B cell (primary cell): Measurements from ENCODE around the gene FAM184B.

Experiments
- EZH2 ChIP-seq: IDR thresholded peaks from 2 replicates; pipeline ENCODE4 v1.6.1; 2012; ENCODE audit warnings: borderline replicate concordance, low read depth, mild to moderate bottlenecking, moderate library complexity, low read length; ENCODE audit not compliant: insufficient read depth, poor library complexity, severe bottlenecking
- TF ChIP-seq, protein P1 (sequence below): fragments of 200-600 bp; IDR thresholded peaks from one replicate; pipeline ENCODE4 v1.8.0; 2022; ENCODE audit warnings: antibody characterized with exemption, mild to moderate bottlenecking

DNA sequence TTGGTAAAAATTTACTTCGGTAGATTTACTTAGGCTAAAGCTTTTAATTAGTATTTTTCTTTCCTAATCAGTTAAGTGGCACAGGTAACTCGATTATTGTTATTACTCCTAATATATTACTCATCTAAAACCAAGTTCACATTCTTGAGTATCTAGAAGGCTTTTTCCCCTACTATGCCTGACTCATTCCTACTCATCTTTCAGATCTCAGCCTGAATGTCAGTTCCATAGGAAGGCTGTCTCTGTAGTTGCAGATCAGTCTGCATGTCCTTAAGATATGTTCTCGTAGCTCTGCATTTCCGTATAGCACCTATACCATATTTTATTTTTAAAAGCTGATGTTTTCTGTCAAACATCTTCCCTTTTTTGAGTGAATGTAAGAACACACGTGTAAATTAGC, 5.9 kb upstream of the FAM184B start:
- TF ChIP-seq, protein P1, sequence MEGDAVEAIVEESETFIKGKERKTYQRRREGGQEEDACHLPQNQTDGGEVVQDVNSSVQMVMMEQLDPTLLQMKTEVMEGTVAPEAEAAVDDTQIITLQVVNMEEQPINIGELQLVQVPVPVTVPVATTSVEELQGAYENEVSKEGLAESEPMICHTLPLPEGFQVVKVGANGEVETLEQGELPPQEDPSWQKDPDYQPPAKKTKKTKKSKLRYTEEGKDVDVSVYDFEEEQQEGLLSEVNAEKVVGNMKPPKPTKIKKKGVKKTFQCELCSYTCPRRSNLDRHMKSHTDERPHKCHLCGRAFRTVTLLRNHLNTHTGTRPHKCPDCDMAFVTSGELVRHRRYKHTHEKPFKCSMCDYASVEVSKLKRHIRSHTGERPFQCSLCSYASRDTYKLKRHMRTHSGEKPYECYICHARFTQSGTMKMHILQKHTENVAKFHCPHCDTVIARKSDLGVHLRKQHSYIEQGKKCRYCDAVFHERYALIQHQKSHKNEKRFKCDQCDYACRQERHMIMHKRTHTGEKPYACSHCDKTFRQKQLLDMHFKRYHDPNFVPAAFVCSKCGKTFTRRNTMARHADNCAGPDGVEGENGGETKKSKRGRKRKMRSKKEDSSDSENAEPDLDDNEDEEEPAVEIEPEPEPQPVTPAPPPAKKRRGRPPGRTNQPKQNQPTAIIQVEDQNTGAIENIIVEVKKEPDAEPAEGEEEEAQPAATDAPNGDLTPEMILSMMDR, result no peak
- TF ChIP-seq EZH2, result no peak
